Adrenal gland (tissue), 12 donors: Measurements from ENCODE around the gene REG3G. TPM values are rescaled to one million over a fixed set of nuclear protein-coding genes. Genes with fewer than 3 reads are reported as not detected.

Experiments used
- DNase-seq, 7 donors: peaks; one replicate each; pipeline ENCODE4 v3.0.0-alpha.2; 2019 to 2020
- H3K27ac ChIP-seq, 5 donors: fragments of 200-600 bp; sonication (generic) in 4 of 5; 1 replicate in 3 of 5; 2 replicates in 2 of 5; pipeline versions ENCODE4 v1.5.1 to v1.8.0; 2016 to 2020; ENCODE audit warnings: mild to moderate bottlenecking in 1 of 5
- H3K27me3 ChIP-seq: fragments of 200-600 bp; 2 replicates; pipeline ENCODE4 v1.8.0; 2021
- H3K36me3 ChIP-seq, 2 donors: fragments of 200-600 bp; replicated peaks in 1 of 2; 1 replicate in 1 of 2; 2 replicates in 1 of 2; pipeline versions ENCODE4 v1.5.1 to v1.8.0; 2018 to 2022
- H3K4me1 ChIP-seq, 2 donors: fragments of 200-600 bp; replicated peaks in 1 of 2; 1 replicate in 1 of 2; 2 replicates in 1 of 2; pipeline versions ENCODE4 v1.5.1 to v1.8.0; 2018 to 2021
- H3K4me3 ChIP-seq, 4 donors: fragments of 200-600 bp; sonication (generic) in 3 of 4; one replicate each; pipeline ENCODE4 v1.5.1; 2016 to 2018
- H3K9me3 ChIP-seq, 3 donors: fragments of 200-600 bp; sonication (generic) in 1 of 3; replicated peaks in 1 of 3; 1 replicate in 2 of 3; 2 replicates in 1 of 3; pipeline versions ENCODE4 v1.5.1 to v1.8.0; 2016 to 2021
- CTCF ChIP-seq, 6 experiments: fragments of 450-650 bp in 4 of 6; fragments of 200-600 bp in 2 of 6; sonication (generic) in 1 of 6; IDR thresholded peaks; 1 replicate in 5 of 6; 2 replicates in 1 of 6; pipeline versions ENCODE4 v1.5.1 to v1.8.0; 2016 to 2021; ENCODE audit warnings: antibody characterized with exemption in 6 of 6, mild to moderate bottlenecking in 2 of 6, moderate library complexity in 1 of 6
- POLR2A ChIP-seq, 2 donors: fragments of 450-650 bp; IDR thresholded peaks; one replicate each; pipeline ENCODE4 v1.6.1; 2017; ENCODE audit warnings: antibody characterized with exemption in 2 of 2, mild to moderate bottlenecking in 2 of 2, moderate library complexity in 1 of 2
- WGBS, 4 donors: extraction: QIAGEN DNeasy Blood & Tissue Kit in 2 of 4; methylation state at CpG; one replicate each; pipeline versions ENCODE4 v1.1.5 to v1.1.7; 2013 to 2017; 5-methylcytosine and 5-hydroxymethylcytosine counted together
- intact Hi-C, 2 donors: fragments of 100-400 bp; cut with DNase I; formaldehyde crosslinking; loops; one replicate each; pipeline versions ENCODE4 v1.14.1 to v1.15.0; 2022 to 2023
- polyA plus RNA-seq, 3 donors: library from polyadenylated mRNA; stranded (reverse); fragments of 200-250 nt in 2 of 3; fragments of 350-450 nt in 1 of 3; fragmentation: Illumina TruSeq in 1 of 3; extraction: RNeasy Lipid Tissue Mini Kit (QIAGEN cat#74804) in 1 of 3; gene quantifications; one replicate each; pipeline ENCODE4 v1.2.3, GENCODE V29; 2013 to 2014
- total RNA-seq, 9 donors: library from RNA; depleted of rRNA in 4 of 9; stranded (reverse); fragments of >200 nt in 4 of 9; fragments of 120-200 nt in 1 of 9; fragmentation: NEBNext Ultra II Directional in 1 of 9; extraction: Animal tissue kit (Norgen Biotek cat#: 25700) in 1 of 9; gene quantifications; one replicate each; pipeline versions ENCODE4 v1.1.0 to v1.2.4, GENCODE V29; 2013 to 2023
- donor health status: healthy with polysubstance abuse.
- donor health status: Bipolar disorder and iron deficiency.
- donor health status: DM: yes; HTN: yes; CAD: no.
- donor health status: DM: no; HTN: no; CAD: no.
- donor health status: DM: no; HTN: no; CAD: no.
- donor health status: DM: yes; HTN: yes; CAD: no.

Gene REG3G
- total and polyA plus RNA-seq, 12 donors, result 1.5 to 150 (median 10.1) TPM; not detected in 1

DNA sequence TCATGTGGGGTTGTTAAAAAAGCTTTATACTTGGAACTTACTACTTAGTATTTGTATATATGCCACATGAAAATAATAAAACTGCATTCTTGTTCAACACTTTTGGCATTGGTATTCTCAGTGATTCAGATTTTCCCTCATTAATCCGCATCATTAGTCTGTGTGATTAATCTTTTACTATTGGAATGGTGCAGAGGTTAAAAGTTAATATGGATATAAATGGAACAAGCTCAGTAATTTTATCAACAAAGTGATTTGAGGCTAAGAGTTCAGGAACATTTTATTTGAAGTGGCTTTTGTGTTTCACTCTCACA, 45.4 kb upstream of the REG3G start:
- TF ChIP-seq POLR2A (IDR thresholded peaks at IDR 0.05) (no peak), CTCF (IDR thresholded peaks at IDR 0.05) (no peak)

DNA sequence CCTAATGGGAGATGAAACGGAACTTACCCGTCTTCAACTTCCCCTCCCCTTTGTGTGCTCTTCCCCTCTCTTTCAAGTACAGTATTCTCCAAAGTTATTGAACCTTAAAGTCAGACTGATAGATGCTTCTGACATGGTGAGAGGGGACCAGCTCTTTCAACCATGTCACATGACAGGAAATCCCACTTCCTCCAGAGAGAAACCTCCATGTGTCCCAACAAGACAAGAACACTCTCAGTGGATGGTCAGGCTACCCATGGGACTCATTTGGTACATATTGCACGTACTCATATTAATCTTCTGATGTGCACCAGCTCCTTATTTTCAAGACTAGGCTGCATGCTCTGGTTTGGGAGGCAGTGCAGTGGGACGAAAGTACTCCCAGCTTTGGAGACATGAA, 44.6 kb upstream of the REG3G start:
- intact Hi-C loops, result no loop called here
- Histone ChIP-seq H3K9me3 (no peaks in the 10 kb centered on the region), H3K4me1 (no peaks in the 10 kb centered on the region), H3K27ac (no peak overlapping the region), H3K4me3 (no peak overlapping the region), H3K36me3 (no peaks in the 10 kb centered on the region), H3K27me3 (no peaks in the 10 kb centered on the region)
- WGBS, 4 donors, result 55 to 72% (median 70%) methylated on average over 4 of the region's 4 CpGs
- TF ChIP-seq CTCF (IDR thresholded peaks at IDR 0.05), result no peak
- no peak for DNase-seq

More for the DNA sequence above, 45.4 kb upstream of the REG3G start:
- Histone ChIP-seq H3K27ac (no peak overlapping the region), H3K9me3 (no peaks in the 10 kb centered on the region), H3K36me3 (no peaks in the 10 kb centered on the region), H3K4me3 (no peak overlapping the region), H3K27me3 (no peaks in the 10 kb centered on the region), H3K4me1 (no peaks in the 10 kb centered on the region)
- intact Hi-C loops, result no loop called here
- DNase-seq, result no peak
- WGBS, 4 donors, result 29 to 63% (median 43%) methylated on average over 1 of the region's 1 CpG

DNA sequence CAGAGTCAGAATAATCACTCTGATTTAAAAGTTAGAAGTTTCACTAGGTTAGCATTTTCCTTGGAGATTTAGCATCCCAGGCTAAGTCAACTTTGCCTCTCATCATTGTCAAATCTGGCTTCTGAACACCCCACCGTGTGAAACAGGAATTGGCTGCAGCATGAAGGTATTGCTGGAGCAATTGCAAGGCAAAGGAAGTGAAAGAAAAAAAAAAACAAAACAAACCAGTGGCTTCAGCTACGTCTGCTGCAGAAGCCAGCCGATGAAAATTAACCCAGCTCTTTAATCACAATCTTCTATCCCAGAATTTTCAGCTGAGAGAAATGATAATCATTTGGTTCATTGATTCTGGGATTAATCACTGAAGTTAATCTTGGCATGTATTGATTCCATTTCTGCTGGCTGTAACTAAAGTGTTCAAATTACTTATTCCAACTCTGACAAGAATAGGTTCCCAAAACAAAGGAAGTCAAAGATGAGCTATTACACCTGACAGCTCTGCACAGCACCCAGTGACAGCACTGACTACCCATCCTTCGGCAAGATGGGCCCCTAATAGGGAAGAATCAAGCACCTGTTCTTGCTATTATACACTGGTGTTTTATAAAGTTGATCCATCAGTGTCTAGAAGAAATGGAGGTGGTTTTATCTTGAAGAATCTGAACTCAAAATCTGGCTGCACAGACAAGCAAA, 42.7 kb upstream of the REG3G start:
- Histone ChIP-seq H3K4me1 (no peaks in the 10 kb centered on the region), H3K27ac (no peak overlapping the region), H3K9me3 (no peaks in the 10 kb centered on the region), H3K4me3 (no peak overlapping the region), H3K36me3 (no peaks in the 10 kb centered on the region), H3K27me3 (no peaks in the 10 kb centered on the region)
- TF ChIP-seq CTCF (IDR thresholded peaks at IDR 0.05) (no peak), POLR2A (IDR thresholded peaks at IDR 0.05) (no peak)
- 44 to 55% (median 53%) methylated on average over 4 of the region's 4 CpGs for WGBS, 4 donors
- intact Hi-C loops, result no loop called here
- no peak for DNase-seq

- Histone ChIP-seq H3K27me3 (no peaks in the 10 kb centered on the region), H3K4me3 (no peak overlapping the region), H3K4me1 (no peaks in the 10 kb centered on the region), H3K9me3 (no peaks in the 10 kb centered on the region), H3K36me3 (no peaks in the 10 kb centered on the region), H3K27ac (no peak overlapping the region)
- WGBS, 4 donors, result 71 to 79% (median 77%) methylated on average over 7 of the region's 7 CpGs
- intact Hi-C loops, result no loop called here
- TF ChIP-seq CTCF (IDR thresholded peaks at IDR 0.05), result no peak
- no peak for TF ChIP-seq POLR2A (IDR thresholded peaks at IDR 0.05)
- DNase-seq, result no peak
These were observed 41.1 kb upstream of the REG3G start for GRCh38 chr2:78984386-78984785.
